Ovary (tissue), 9 donors: Measurements from ENCODE around the gene HECTD4. TPM values are rescaled to one million over a fixed set of nuclear protein-coding genes. Genes with fewer than 3 reads are reported as not detected.

Source experiments
- DNase-seq, 5 donors: peaks; one replicate each; pipeline ENCODE4 v3.0.0-alpha.2; 2019 to 2020
- H3K27ac ChIP-seq, 2 donors: fragments of 200-600 bp; one replicate each; pipeline versions ENCODE4 v1.5.1 to v1.8.0; 2019 to 2022
- H3K27me3 ChIP-seq: fragments of 200-600 bp; one replicate; pipeline ENCODE4 v1.8.0; 2022
- H3K36me3 ChIP-seq: fragments of 200-600 bp; sonication (generic); one replicate; pipeline ENCODE4 v1.5.1; 2019
- H3K4me1 ChIP-seq: one replicate; pipeline ENCODE4 v1.8.1; 2013; ENCODE audit warnings: mild to moderate bottlenecking, moderate library complexity; ENCODE audit not compliant: insufficient read depth
- H3K4me3 ChIP-seq: fragments of 200-600 bp; sonication (generic); one replicate; pipeline ENCODE4 v1.5.1; 2017
- H3K9me3 ChIP-seq, 2 donors: fragments of 200-600 bp in 1 of 2; sonication (generic) in 1 of 2; one replicate each; pipeline versions ENCODE4 v1.5.1 to v1.8.1; 2013 to 2019; ENCODE audit warnings: mild to moderate bottlenecking in 1 of 2, moderate library complexity in 1 of 2
- CTCF ChIP-seq, 3 donors: fragments of 450-650 bp in 2 of 3; fragments of 200-600 bp in 1 of 3; IDR thresholded peaks; one replicate each; pipeline versions ENCODE4 v1.5.1 to v1.8.0; 2016 to 2022; ENCODE audit warnings: antibody characterized with exemption in 3 of 3, mild to moderate bottlenecking in 1 of 3
- EP300 ChIP-seq: sonication (generic); formaldehyde crosslinking; IDR thresholded peaks from one replicate; pipeline ENCODE4 v1.6.1; 2017; ENCODE audit warnings: antibody characterized with exemption
- POLR2A ChIP-seq: fragments of 450-650 bp; IDR thresholded peaks from one replicate; pipeline ENCODE4 v1.6.1; 2017; ENCODE audit warnings: antibody characterized with exemption, mild to moderate bottlenecking, moderate library complexity
- WGBS, 3 donors: extraction: QIAGEN DNeasy Blood & Tissue Kit in 1 of 3; methylation state at CpG; one replicate each; pipeline versions ENCODE4 v1.1.5 to v1.1.7; 2013 to 2017; 5-methylcytosine and 5-hydroxymethylcytosine counted together
- intact Hi-C, 4 donors: fragments of 100-400 bp; cut with DNase I; formaldehyde crosslinking; loops; one replicate each; pipeline versions ENCODE4 v1.11.0 to v1.15.1; 2022 to 2023
- polyA plus RNA-seq, 2 donors: library from polyadenylated mRNA; stranded (reverse); fragments of 200-250 nt in 1 of 2; fragments of 350-450 nt in 1 of 2; fragmentation: Illumina TruSeq in 1 of 2; extraction: RNeasy Lipid Tissue Mini Kit (QIAGEN cat#74804) in 1 of 2; gene quantifications; one replicate each; pipeline ENCODE4 v1.2.3, GENCODE V29; 2013 to 2014
- total RNA-seq, 7 donors: library from RNA; depleted of rRNA in 2 of 7; stranded (reverse); fragments of >200 nt in 2 of 7; fragmentation: NEBNext Ultra II Directional in 3 of 7; extraction: Animal tissue kit (Norgen Biotek cat#: 25700) in 3 of 7; gene quantifications; one replicate each; pipeline versions ENCODE4 v1.1.0 to v1.2.4, GENCODE V29; 2016 to 2023
- donor health status: DM: no; HTN: no; CAD: no; lungs with moderate emphysema.
- donor health status: DM: no; HTN: no; CAD: no.
- donor health status: Bipolar disorder and iron deficiency.
- donor health status: DM: yes; HTN: yes; CAD: no.
- donor health status: DM: no; HTN: no; CAD: no.
- donor health status: DM: yes; HTN: yes; CAD: no.

HECTD4 gene
- total and polyA plus RNA-seq, 9 donors = 12.3 to 47.3 (median 34.9) TPM

- H3K27me3 ChIP-seq = no peaks in the 10 kb centered on the region
- no peaks in the 10 kb centered on the region for H3K36me3 ChIP-seq
- H3K4me3 ChIP-seq = no peak overlapping the region
- 92 to 96% (median 95%) methylated on average over 22 of the region's 22 CpGs for WGBS, 3 donors
- intact Hi-C loops = loop anchor here in 1 of 4 donors (10.0 kb wide), 1 partner anchor 219 kb away; no protein-coding TSS in a partner anchor
- peaks cover 0 to 5% of the 10 kb centered on the region in 2 donors for H3K9me3 ChIP-seq
- no peaks in the 10 kb centered on the region for H3K4me1 ChIP-seq
- no peak overlapping the region for H3K27ac ChIP-seq
- TF ChIP-seq EP300 (no peak), POLR2A (no peak), CTCF (IDR thresholded peaks at IDR 0.05) (no peak)
- DNase-seq = peak in 1 of 5 donors; percentile 24
Measured at GRCh38 chr12:112163471-112163991, 218.7 kb downstream of the HECTD4 start.

- WGBS, 3 donors = 81 to 92% (median 90%) methylated on average over 6 to 8 of the region's 8 CpGs
- Histone ChIP-seq H3K27me3 (no peaks in the 10 kb centered on the region), H3K9me3 (peaks cover 0 to 7% of the 10 kb centered on the region in 2 donors), H3K36me3 (no peaks in the 10 kb centered on the region), H3K4me3 (no peak overlapping the region), H3K4me1 (no peaks in the 10 kb centered on the region), H3K27ac (no peak overlapping the region)
- DNase-seq = peak in 1 of 5 donors; percentile 26
- no peak for TF ChIP-seq EP300
- TF ChIP-seq POLR2A = no peak
- TF ChIP-seq CTCF (IDR thresholded peaks at IDR 0.05) = no peak
- intact Hi-C loops = loop anchor here in 1 of 4 donors (10.0 kb wide), 1 partner anchor 218 kb away; no protein-coding TSS in a partner anchor
Measured at GRCh38 chr12:112163056-112163455, 219.2 kb downstream of the HECTD4 start.

GRCh38 chr12:112162241-112162790 lies 219.9 kb downstream of the HECTD4 start:
- no peak overlapping the region for H3K27ac ChIP-seq
- 93 to 95% (median 94%) methylated on average over 12 of the region's 12 CpGs for WGBS, 3 donors
- peaks cover 0 to 7% of the 10 kb centered on the region in 2 donors for H3K9me3 ChIP-seq
- no peaks in the 10 kb centered on the region for H3K27me3 ChIP-seq
- intact Hi-C loops = loop anchor here in 1 of 4 donors (10.0 kb wide), 1 partner anchor 218 kb away; no protein-coding TSS in a partner anchor
- H3K4me3 ChIP-seq = no peak overlapping the region
- peak in 1 of 5 donors; percentile 16 for DNase-seq
- no peak for TF ChIP-seq POLR2A
- TF ChIP-seq CTCF (IDR thresholded peaks at IDR 0.05) = no peak
- no peak for TF ChIP-seq EP300
- no peaks in the 10 kb centered on the region for H3K4me1 ChIP-seq
- H3K36me3 ChIP-seq = no peaks in the 10 kb centered on the region

DNA sequence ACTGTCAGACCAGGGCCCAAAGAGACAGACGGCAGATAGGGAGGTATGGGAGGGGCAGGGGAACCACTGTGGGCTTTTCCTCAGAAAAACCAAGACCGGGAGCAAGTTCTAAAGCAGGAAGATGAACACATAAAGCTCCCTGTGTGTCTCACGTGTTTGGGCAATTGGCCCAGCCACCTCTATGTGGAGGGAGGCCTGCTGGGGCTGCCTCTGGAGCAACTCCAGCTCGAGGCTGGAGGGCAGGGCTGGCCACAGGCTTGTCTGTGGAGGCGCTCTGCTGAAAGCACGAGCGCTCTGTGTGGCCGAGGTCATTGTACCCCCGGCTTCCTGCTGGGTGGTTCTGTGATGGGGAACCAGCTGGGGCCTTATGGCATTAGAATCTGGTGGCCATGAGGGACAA lies 220.5 kb downstream of the HECTD4 start:
- peak in 1 of 5 donors; percentile 21 for DNase-seq
- WGBS, 3 donors = 83 to 86% (median 85%) methylated on average over 9 of the region's 9 CpGs
- no peaks in the 10 kb centered on the region for H3K4me1 ChIP-seq
- no peaks in the 10 kb centered on the region for H3K36me3 ChIP-seq
- intact Hi-C loops = loop anchor here in 1 of 4 donors (10.0 kb wide), 1 partner anchor 217 kb away; no protein-coding TSS in a partner anchor
- H3K27ac ChIP-seq = no peak overlapping the region
- no peaks in the 10 kb centered on the region for H3K27me3 ChIP-seq
- TF ChIP-seq POLR2A (no peak), CTCF (IDR thresholded peaks at IDR 0.05) (no peak), EP300 (no peak)
- H3K9me3 ChIP-seq = peaks cover 0 to 7% of the 10 kb centered on the region in 2 donors
- no peak overlapping the region for H3K4me3 ChIP-seq
